ENCODE data around the gene THSD4.

THSD4 gene

GRCh38 chr15:71469413-71469812 lies 354.1 kb downstream of the THSD4 start:
- no peak for DNase-seq

DNA sequence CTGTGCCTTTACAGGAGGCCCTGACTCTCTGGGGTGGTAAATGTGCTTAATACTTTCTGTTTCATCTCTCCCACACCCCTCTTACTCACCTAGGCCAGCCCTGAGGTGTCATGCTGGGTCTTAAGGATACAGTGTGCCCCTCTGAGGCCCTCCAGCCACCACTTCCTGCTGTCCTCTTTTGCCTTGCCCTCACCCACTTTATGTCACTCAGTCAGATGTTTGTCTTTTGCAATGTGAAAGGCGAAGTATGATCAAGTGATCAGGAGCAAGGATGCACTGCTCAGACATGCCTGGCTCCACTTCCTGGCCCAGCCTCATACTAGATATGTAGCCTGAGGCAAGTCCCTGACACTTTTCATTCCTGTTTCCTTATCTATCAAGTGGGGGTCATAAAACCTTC lies 356.1 kb downstream of the THSD4 start:
- no peak for DNase-seq

GRCh38 chr15:71472566-71472965 lies 357.3 kb downstream of the THSD4 start:
- DNase-seq, result no peak

GRCh38 chr15:71473751-71474150 lies 358.5 kb downstream of the THSD4 start:
- DNase-seq, result no peak

GRCh38 chr15:71476823-71477222 lies 361.6 kb downstream of the THSD4 start:
- no peak for DNase-seq

GRCh38 chr15:71480556-71480955 lies 365.3 kb downstream of the THSD4 start:
- DNase-seq, result no peak

GRCh38 chr15:71484080-71484479 lies 368.8 kb downstream of the THSD4 start:
- no peak for DNase-seq

DNA sequence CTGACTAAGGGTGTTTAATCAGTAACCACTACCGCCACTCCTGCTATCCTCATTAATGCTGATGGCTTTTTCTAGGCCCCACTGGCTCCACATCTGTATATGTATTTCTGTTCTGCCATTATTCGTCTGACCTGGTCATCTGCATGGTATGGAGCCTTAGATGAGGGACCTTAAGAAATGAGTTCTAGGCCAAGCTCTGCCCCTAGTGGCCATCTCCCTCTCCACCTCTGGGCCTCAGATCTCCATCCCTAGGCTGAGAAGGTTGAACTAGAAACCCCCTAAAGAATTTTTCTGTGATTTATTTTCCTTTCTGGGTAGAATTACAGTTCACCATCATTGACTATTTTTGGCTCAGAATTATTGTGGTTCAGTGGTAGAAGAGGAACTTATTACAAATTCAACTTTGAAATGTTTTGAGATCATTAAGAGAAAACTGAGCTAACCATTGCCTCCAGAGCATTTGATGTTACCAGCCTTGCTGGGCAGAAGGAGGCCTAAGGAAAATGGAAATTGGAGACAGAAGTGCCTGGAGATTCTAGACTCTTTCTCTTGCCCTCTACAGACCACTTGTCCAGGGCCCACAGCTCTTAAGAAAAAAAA lies 369.9 kb downstream of the THSD4 start:
- DNase-seq, result no peak

DNA sequence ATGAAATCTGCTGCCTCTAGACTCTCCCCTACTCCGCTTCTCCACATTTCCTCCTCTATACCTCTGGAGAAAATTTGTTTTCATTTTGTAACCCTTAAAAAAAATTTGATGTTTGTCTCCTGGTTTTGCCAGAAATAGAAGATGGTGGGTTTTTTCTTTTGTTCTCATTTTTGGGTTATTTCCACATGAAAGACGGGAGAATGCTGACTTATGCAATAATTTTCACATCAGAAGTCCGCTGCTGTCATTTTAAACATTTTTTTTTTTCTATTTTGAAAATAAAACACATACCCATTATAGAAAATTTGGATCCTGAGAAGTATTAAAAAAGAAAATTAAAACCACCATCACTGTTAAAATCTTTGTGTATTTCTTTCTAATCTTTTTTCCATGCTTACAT lies 374.3 kb downstream of the THSD4 start:
- DNase-seq, result no peak

- DNase-seq, result no peak
These were observed 378.3 kb downstream of the THSD4 start for GRCh38 chr15:71493526-71493925.

DNA sequence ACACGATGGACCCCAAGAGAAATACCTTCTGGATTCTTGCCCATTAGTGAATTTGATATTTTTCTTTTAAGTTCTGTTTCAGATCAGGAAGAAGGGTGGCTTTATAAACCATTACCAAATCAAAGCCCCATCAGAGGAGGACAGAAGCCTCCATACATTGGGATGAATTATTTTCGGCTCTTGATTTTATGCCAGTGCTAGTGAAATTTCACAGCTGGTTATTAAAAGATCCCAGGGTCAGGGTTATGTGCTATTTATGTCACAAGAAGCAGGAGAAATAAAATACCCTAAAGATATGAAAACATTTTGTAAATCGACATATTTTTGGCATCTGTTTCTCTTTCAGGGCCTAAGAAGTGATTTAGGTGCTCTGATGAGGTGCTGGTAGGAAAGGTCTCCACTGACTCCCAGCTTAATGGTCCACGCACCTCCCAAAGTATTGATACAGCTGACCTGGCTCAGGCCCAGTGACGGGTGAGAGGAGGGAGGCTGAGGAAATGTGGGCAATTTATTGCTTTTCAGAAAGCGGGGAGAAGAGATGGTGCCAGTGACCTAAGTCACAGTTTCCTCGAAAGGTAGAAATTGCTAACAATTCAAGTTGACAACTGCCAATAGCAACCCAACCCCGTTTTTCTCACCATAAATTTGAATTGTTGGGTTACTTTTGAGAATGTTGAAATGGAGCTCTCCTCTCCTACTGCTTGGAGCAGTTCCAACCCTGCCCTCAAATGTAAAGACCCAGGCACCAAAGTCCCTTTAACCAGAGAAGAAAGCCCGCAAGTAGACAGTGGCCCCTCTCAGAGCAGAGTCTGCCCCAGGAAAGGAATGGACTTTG lies 379.5 kb downstream of the THSD4 start:
- no peak for DNase-seq

GRCh38 chr15:71495398-71495780 lies 380.1 kb downstream of the THSD4 start:
- DNase-seq, result no peak

- DNase-seq, result no peak
These were observed 381.2 kb downstream of the THSD4 start for GRCh38 chr15:71496336-71496955.

GRCh38 chr15:71501344-71502076 lies 386.2 kb downstream of the THSD4 start:
- DNase-seq, result no peak

DNA sequence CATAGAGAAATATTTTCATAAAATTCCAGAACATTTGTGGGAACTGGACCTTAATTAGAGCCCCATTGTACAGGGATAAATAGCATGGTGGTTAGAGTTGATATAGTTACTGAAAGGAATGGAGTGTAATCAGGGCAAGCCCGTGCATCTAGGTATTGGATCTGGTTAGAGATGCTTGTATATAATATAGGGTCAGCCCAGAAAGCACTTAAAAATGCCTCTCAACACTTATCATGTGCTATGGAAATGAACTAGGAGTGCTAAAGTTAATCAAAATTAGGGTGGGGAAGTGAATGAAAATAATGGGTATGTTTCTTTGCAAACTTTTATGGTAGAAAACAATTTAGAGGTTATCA lies 386.8 kb downstream of the THSD4 start:
- DNase-seq, result no peak

- no peak for DNase-seq
These were observed 390.7 kb downstream of the THSD4 start for GRCh38 chr15:71505962-71506361.

DNA sequence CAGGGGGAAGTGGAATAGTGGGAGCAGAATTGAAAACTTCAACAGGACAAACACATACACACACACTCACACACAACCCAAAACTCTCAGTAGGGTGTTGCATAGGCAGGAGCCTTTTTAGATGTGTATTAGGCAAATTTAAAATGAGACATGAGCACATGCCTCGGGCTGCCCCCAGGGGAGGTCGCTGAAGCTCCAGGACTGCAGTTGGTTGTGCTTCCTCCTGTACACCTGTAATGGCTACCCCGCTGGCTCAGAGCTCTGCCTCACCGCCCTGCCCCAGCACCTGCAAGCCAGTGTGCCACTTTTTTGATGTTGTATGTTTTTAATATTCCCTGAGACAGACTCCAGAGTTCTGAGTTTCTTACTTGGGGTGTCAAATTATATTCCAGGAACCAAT lies 391.7 kb downstream of the THSD4 start:
- no peak for DNase-seq

- no peak for DNase-seq
These were observed 392.9 kb downstream of the THSD4 start for GRCh38 chr15:71508081-71508682.

DNA sequence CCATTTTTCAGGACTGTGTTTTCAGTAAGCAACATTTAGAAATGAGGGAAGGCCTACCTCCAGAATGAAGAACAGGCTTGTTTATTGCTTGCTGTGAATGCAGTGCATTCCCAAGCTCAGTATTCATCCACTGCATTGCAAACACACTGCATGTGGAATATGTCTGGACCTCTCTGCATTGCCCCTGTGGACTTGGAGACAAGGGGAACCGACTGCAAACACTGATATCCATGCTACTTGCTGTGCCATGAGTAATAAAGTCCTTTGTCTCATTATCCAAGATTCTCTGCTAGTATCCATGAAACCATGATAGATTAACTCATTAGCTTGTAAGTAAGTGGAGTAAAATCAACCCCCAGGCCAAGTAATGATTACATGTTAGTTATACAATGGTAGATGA lies 393.9 kb downstream of the THSD4 start:
- no peak for DNase-seq

DNA sequence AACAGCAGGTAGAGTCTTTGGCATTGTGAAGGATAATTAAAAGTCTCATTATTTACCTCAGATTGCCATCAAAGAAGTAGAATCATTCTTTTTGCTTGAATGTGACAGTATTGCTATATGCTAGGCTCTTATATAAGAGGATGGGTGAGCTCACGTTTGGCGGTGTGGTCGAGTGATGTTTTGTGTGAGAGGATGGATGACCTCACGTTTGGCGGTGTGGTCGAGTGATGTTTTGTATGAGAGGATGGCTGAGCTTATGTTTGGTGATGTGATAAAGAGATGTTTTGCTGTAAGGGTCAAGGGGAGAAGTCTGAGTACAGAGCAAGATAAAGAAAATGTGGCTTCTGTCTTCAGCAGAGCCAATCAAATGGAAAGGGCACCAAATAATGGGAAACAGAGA lies 395.5 kb downstream of the THSD4 start:
- DNase-seq, result no peak

- DNase-seq, result no peak
These were observed 396.8 kb downstream of the THSD4 start for GRCh38 chr15:71511796-71512681.

DNA sequence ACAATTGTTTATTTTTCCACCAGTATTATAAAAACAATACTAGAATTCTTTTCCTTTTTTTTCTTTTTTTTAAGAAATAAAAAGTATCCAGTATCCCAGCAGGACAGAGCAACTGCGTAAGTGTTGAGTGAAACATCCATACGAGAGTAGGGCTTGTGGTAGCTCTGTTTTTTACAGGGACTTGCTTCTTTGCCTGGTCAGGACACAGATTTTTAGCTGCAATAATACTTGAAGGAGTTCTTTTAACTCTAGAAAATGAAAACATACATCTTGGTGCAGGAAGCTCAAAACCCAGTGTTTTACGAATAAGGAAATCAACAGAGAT lies 397.4 kb downstream of the THSD4 start:
- no peak for DNase-seq
